Nephron (organoid): ENCODE results near the gene CDC5L.

Experiments
- H3K27ac Mint-ChIP-seq, 3 experiments: 2 replicates each; pipeline ENCODE4 v1.8.0; 2020; ENCODE audit warnings: mixed read lengths in 3 of 3, mild to moderate bottlenecking in 2 of 3, moderate library complexity in 1 of 3
- H3K27me3 Mint-ChIP-seq: 2 replicates; pipeline ENCODE4 v1.8.0; 2021; ENCODE audit warnings: low read depth, mild to moderate bottlenecking, moderate library complexity, mixed read lengths
- H3K36me3 Mint-ChIP-seq: 2 replicates; pipeline ENCODE4 v1.8.0; 2020; ENCODE audit warnings: low read depth, mixed read lengths
- H3K4me1 Mint-ChIP-seq: 2 replicates; pipeline ENCODE4 v1.8.0; 2020; ENCODE audit warnings: mixed read lengths
- H3K4me3 Mint-ChIP-seq, 3 experiments: 2 replicates each; pipeline ENCODE4 v1.8.0; 2020; ENCODE audit warnings: mild to moderate bottlenecking in 3 of 3, mixed read lengths in 3 of 3, moderate library complexity in 2 of 3
- H3K9me3 Mint-ChIP-seq: 2 replicates; pipeline ENCODE4 v1.8.0; 2020; ENCODE audit warnings: mixed read lengths
- TF ChIP-seq, protein P1 (sequence below), 3 experiments: fragments of 200-600 bp; sonication (generic); IDR thresholded peaks; one replicate each; pipeline ENCODE4 v1.5.0; 2021; ENCODE audit warnings: antibody characterized with exemption in 3 of 3; ENCODE audit not compliant: unreplicated experiment in 3 of 3

The CDC5L gene

GRCh38 chr6:44454198-44454597 lies 66.7 kb downstream of the CDC5L start:
- peaks cover 9% of the 10 kb centered on the region for H3K27me3 Mint-ChIP-seq
- H3K36me3 Mint-ChIP-seq = peaks cover 13% of the 10 kb centered on the region
- TF ChIP-seq, protein P1, sequence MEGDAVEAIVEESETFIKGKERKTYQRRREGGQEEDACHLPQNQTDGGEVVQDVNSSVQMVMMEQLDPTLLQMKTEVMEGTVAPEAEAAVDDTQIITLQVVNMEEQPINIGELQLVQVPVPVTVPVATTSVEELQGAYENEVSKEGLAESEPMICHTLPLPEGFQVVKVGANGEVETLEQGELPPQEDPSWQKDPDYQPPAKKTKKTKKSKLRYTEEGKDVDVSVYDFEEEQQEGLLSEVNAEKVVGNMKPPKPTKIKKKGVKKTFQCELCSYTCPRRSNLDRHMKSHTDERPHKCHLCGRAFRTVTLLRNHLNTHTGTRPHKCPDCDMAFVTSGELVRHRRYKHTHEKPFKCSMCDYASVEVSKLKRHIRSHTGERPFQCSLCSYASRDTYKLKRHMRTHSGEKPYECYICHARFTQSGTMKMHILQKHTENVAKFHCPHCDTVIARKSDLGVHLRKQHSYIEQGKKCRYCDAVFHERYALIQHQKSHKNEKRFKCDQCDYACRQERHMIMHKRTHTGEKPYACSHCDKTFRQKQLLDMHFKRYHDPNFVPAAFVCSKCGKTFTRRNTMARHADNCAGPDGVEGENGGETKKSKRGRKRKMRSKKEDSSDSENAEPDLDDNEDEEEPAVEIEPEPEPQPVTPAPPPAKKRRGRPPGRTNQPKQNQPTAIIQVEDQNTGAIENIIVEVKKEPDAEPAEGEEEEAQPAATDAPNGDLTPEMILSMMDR (IDR thresholded peaks at IDR 0.05; ENCODE audit: unreplicated experiment in 3 of 3) = no peak
- no peak overlapping the region for H3K4me3 Mint-ChIP-seq
- peaks cover 13% of the 10 kb centered on the region for H3K4me1 Mint-ChIP-seq
- no peaks in the 10 kb centered on the region for H3K9me3 Mint-ChIP-seq
- H3K27ac Mint-ChIP-seq = no peak overlapping the region

GRCh38 chr6:44456070-44456965 lies 68.8 kb downstream of the CDC5L start:
- TF ChIP-seq, protein P1 (IDR thresholded peaks at IDR 0.05; ENCODE audit: unreplicated experiment in 3 of 3) = peak; percentile 63 to 76 (median 74)
- Mint-ChIP-seq H3K27me3 (peaks cover 9% of the 10 kb centered on the region), H3K9me3 (no peaks in the 10 kb centered on the region), H3K36me3 (peaks cover 13% of the 10 kb centered on the region), H3K4me3 (peak overlapping the region in 1 of 3 experiments; percentile 13), H3K27ac (no peak overlapping the region), H3K4me1 (peaks cover 12% of the 10 kb centered on the region)

GRCh38 chr6:44456966-44457292 lies 69.4 kb downstream of the CDC5L start:
- H3K36me3 Mint-ChIP-seq = peaks cover 7% of the 10 kb centered on the region
- peaks cover 9% of the 10 kb centered on the region for H3K27me3 Mint-ChIP-seq
- H3K4me1 Mint-ChIP-seq = peaks cover 6% of the 10 kb centered on the region
- H3K4me3 Mint-ChIP-seq = peak overlapping the region in 1 of 3 experiments; percentile 13
- H3K9me3 Mint-ChIP-seq = no peaks in the 10 kb centered on the region
- H3K27ac Mint-ChIP-seq = no peak overlapping the region
- TF ChIP-seq, protein P1 (IDR thresholded peaks at IDR 0.05; ENCODE audit: unreplicated experiment in 3 of 3) = no peak

GRCh38 chr6:44457596-44457995 lies 70.1 kb downstream of the CDC5L start:
- no peaks in the 10 kb centered on the region for H3K9me3 Mint-ChIP-seq
- peaks cover 14% of the 10 kb centered on the region for H3K27me3 Mint-ChIP-seq
- H3K27ac Mint-ChIP-seq = no peak overlapping the region
- no peak overlapping the region for H3K4me3 Mint-ChIP-seq
- H3K36me3 Mint-ChIP-seq = peaks cover 4% of the 10 kb centered on the region
- TF ChIP-seq, protein P1 (IDR thresholded peaks at IDR 0.05; ENCODE audit: unreplicated experiment in 3 of 3) = no peak
- peaks cover 3% of the 10 kb centered on the region for H3K4me1 Mint-ChIP-seq

- H3K9me3 Mint-ChIP-seq = no peaks in the 10 kb centered on the region
- H3K27me3 Mint-ChIP-seq = peaks cover 14% of the 10 kb centered on the region
- no peaks in the 10 kb centered on the region for H3K36me3 Mint-ChIP-seq
- H3K4me1 Mint-ChIP-seq = no peaks in the 10 kb centered on the region
- TF ChIP-seq, protein P1 (IDR thresholded peaks at IDR 0.05; ENCODE audit: unreplicated experiment in 3 of 3) = no peak
- no peak overlapping the region for H3K4me3 Mint-ChIP-seq
- H3K27ac Mint-ChIP-seq = no peak overlapping the region
These were observed 71.0 kb downstream of the CDC5L start for GRCh38 chr6:44458551-44458950.

- TF ChIP-seq, protein P1 (IDR thresholded peaks at IDR 0.05; ENCODE audit: unreplicated experiment in 3 of 3) = no peak
- H3K4me3 Mint-ChIP-seq = no peak overlapping the region
- peaks cover 13% of the 10 kb centered on the region for H3K4me1 Mint-ChIP-seq
- no peak overlapping the region for H3K27ac Mint-ChIP-seq
- H3K36me3 Mint-ChIP-seq = no peaks in the 10 kb centered on the region
- peaks cover 9% of the 10 kb centered on the region for H3K27me3 Mint-ChIP-seq
- no peaks in the 10 kb centered on the region for H3K9me3 Mint-ChIP-seq
These were observed 74.8 kb downstream of the CDC5L start for GRCh38 chr6:44462335-44462734.
